A549 treated with CpdA at 1 μM for 4 hours (cell line): ENCODE data around the gene CYP3A7. TPM values are rescaled to one million over a fixed set of nuclear protein-coding genes. Genes with fewer than 3 reads are reported as not detected.

Source experiments
- total RNA-seq: library from RNA; stranded (reverse); fragments of 200-300 nt; extraction: Qiagen RNA extraction; gene quantifications from 5 replicates; pipeline ENCODE4 v1.2.3, GENCODE V29; 2022; ENCODE audit warnings: low read depth

Gene CYP3A7
- total RNA-seq, result not detected in 5 replicates

DNA sequence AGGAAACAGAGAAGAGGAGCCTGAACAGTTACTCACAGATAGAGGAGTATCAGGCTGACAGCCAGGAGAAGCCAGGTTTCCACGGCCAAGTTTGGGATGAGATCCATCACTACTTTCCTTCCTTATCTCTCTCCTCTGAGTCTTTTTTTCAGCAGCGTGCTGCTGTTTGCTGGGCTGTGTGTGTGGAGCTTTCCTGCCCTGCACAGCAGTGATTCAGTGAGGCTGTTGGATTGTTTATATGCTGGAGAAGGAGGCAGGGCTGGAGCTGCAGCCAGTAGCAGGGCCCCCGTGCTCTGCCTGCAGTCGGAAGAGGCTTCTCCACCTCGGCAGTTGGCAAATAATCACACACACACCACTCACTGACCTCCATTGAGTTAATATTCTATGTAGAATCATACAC, at the start of gene CYP3A7:
CYP3A7 (minus strand) TSS at position 210 of the 400 bp plus-strand sequence; CDS start at position 107, 103 bp downstream.

GRCh38 chr7:99784007-99784406, 49.0 kb upstream of the CYP3A7 start, which contains the start of gene CYP3A4:
TSS of gene CYP3A4 (minus strand) at chr7:99784184. CDS start at chr7:99784081, 103 bp downstream.

GRCh38 chr7:99679400-99680191, 55.4 kb downstream of the CYP3A7 start, which contains the start of gene CYP3A5:
TSS of gene CYP3A5 (minus strand) at chr7:99679996. CDS start at chr7:99679896, 100 bp downstream.

Other genes with a start within 250 kb of the CYP3A7 start
- 15.1 to 19.6 TPM (median 18.5 TPM) in 5 replicates for gene ZNF394, start 234.9 kb downstream of the CYP3A7 start, total RNA-seq
- gene ZKSCAN5, start 230.5 kb downstream of the CYP3A7 start, total RNA-seq, result 9.0 to 10.3 TPM (median 9.5 TPM) in 5 replicates
- 5.7 to 6.8 TPM (median 6.0 TPM) in 5 replicates for gene FAM200A, start 183.1 kb downstream of the CYP3A7 start, total RNA-seq
- 54.1 to 63.6 TPM (median 57.3 TPM) in 5 replicates for gene ZNF655, start 176.6 kb downstream of the CYP3A7 start, total RNA-seq
- 0.75 to 1.4 TPM (median 1.1 TPM) in 5 replicates for gene TMEM225B, start 136.9 kb downstream of the CYP3A7 start, total RNA-seq
- gene ZSCAN25, start 118.2 kb downstream of the CYP3A7 start, total RNA-seq, result 8.1 to 10.8 TPM (median 9.7 TPM) in 5 replicates
- 1.4 to 1.9 TPM (median 1.6 TPM) in 5 replicates for gene CYP3A5, start 55.2 kb downstream of the CYP3A7 start, total RNA-seq
- gene CYP3A4, start 49.0 kb upstream of the CYP3A7 start, total RNA-seq, result not detected in 5 replicates
- not detected in 5 replicates for gene CYP3A43, start 92.8 kb upstream of the CYP3A7 start, total RNA-seq
- not detected in 5 replicates for gene OR2AE1, start 141.8 kb upstream of the CYP3A7 start, total RNA-seq
- 25.5 to 27.8 TPM (median 26.6 TPM) in 5 replicates for gene TRIM4, start 184.3 kb upstream of the CYP3A7 start, total RNA-seq
- gene GJC3, start 194.4 kb upstream of the CYP3A7 start, total RNA-seq, result 0.15 to 0.27 TPM (median 0.19 TPM) in 5 replicates
- gene AZGP1, start 240.8 kb upstream of the CYP3A7 start, total RNA-seq, result not detected in 5 replicates